Activated T-helper 2 cell treated with anti-CD3 and anti-CD28 coated beads, Interferon-gamma antibody, Interleukin-2, Interleukin-4, amounts not matched to agents 10 μg/mL and 5 μg/mL and 100 μg/mL, durations not matched to agents 14 hours and 24 hours and 36 hours (primary cell): ENCODE results near the gene FGFR2. TPM values are rescaled to one million over a fixed set of nuclear protein-coding genes. Genes with fewer than 3 reads are reported as not detected.

ENCODE experiments used
- DNase-seq: peaks from one replicate; pipeline ENCODE4 v3.0.0; 2021; ENCODE audit warnings: low spot score
- H3K27ac Mint-ChIP-seq: one replicate; pipeline ENCODE4 v1.8.0; 2021; ENCODE audit warnings: mixed read lengths
- H3K27me3 Mint-ChIP-seq: one replicate; pipeline ENCODE4 v1.8.0; 2021; ENCODE audit warnings: low read depth, mixed read lengths
- H3K36me3 Mint-ChIP-seq: one replicate; pipeline ENCODE4 v1.8.0; 2021; ENCODE audit warnings: low read depth, mixed read lengths
- H3K4me1 Mint-ChIP-seq: one replicate; pipeline ENCODE4 v1.8.0; 2021; ENCODE audit warnings: low read depth, mixed read lengths
- H3K4me3 Mint-ChIP-seq: one replicate; pipeline ENCODE4 v1.8.0; 2021; ENCODE audit warnings: low read depth, mild to moderate bottlenecking, moderate library complexity, mixed read lengths
- H3K9me3 Mint-ChIP-seq: one replicate; pipeline ENCODE4 v1.8.0; 2021; ENCODE audit warnings: mixed read lengths
- intact Hi-C: fragments of 100-400 bp; cut with micrococcal nuclease; formaldehyde crosslinking; loops from one replicate; pipeline ENCODE4 v1.15.1; 2023
- total RNA-seq: library from RNA; stranded (reverse); gene quantifications from 2 replicates; pipeline ENCODE4 v1.2.3, GENCODE V29; 2022

FGFR2 gene
- total RNA-seq, 1 donor from 2014 or later, result not detected

DNA sequence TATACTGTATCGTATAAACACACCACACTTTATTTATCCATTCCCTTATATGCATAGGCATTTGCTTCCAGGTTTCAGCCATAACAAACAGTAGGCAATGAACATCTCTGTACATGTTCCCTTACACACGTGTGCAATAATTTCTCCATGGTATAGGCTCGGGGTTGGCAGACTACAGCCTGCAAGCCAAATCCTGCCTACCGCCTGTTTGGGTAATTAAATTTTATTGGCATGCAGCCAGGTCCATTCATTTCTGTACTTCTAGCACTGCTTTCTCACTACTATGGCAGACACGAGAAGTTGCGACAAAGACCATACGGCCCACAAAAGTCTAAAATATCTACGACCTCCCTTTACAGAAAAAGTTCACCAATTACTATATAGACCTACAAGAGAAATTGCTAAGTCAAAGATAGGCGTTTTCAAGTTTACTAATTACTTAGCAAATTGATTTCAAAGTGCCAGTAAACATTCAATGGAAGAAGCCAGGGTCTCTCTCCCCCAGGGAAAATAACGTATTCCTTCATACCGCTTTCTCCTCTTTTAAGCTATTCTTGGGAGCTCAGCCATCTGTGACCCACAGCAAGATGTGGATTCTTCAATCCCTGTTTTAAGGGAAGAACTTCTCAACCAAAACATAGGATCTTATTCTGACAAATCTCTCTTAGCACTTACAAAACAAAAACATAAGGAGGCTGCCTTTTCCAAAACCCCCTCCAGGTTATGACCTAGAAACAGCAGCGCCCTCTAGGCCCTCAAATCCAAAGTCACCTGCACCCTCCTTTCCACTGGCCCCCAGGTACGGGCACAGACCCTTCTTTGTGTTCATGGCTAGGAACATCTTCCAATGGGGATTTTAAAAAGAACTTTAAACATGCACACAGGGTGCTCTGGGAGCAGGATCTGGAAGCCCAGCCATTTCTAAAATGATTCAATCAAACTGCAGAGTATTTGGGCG lies 100.5 kb downstream of the FGFR2 start:
- no peak overlapping the region for H3K4me3 Mint-ChIP-seq
- no peak for DNase-seq
- H3K36me3 Mint-ChIP-seq, result no peaks in the 10 kb centered on the region
- no peak overlapping the region for H3K27ac Mint-ChIP-seq
- H3K27me3 Mint-ChIP-seq, result no peaks in the 10 kb centered on the region
- intact Hi-C loops, result no loop called here
- H3K9me3 Mint-ChIP-seq, result no peaks in the 10 kb centered on the region
- H3K4me1 Mint-ChIP-seq, result no peaks in the 10 kb centered on the region

DNA sequence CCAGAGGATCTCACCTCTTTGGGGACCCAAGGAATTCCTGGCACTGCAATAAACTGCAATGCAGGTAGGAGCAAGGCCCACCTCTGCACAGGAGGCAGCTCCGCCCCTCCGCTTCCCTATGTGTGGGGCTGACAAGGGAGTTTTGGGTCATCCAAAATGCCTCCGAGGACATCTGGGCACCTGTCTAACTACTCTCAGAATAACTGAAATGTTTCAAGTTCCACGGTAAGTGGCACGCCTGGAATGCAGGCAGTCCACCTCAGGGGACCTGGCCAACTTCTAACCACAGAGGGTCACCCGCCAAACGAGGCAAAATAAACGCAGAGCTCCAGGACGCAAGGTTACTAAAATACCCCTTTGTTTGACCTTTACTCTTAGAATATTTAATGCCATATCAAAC lies 102.5 kb downstream of the FGFR2 start:
- intact Hi-C loops, result no loop called here
- H3K27me3 Mint-ChIP-seq, result no peaks in the 10 kb centered on the region
- H3K36me3 Mint-ChIP-seq, result no peaks in the 10 kb centered on the region
- H3K27ac Mint-ChIP-seq, result no peak overlapping the region
- no peak for DNase-seq
- H3K4me3 Mint-ChIP-seq, result no peak overlapping the region
- no peaks in the 10 kb centered on the region for H3K9me3 Mint-ChIP-seq
- no peaks in the 10 kb centered on the region for H3K4me1 Mint-ChIP-seq

DNA sequence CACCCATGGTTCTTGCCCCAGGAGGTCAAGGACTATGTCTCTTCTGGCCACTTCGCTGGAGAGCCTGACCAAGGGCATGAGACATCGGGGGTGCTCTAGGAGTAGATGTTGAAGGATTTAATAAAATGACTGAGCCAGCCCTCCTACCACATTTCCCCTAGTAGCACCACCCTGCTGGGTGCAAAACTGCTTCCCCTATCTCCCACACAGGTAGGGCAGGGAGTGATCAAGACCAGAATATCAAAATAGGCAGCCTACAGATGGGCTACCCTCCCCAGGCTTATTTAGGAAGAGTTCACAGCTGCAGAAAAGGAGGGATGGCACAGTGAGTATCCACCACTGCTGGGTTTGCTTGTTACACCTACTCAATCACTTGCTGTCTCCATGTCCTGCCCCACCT lies 103.9 kb downstream of the FGFR2 start:
- H3K27ac Mint-ChIP-seq, result no peak overlapping the region

DNA sequence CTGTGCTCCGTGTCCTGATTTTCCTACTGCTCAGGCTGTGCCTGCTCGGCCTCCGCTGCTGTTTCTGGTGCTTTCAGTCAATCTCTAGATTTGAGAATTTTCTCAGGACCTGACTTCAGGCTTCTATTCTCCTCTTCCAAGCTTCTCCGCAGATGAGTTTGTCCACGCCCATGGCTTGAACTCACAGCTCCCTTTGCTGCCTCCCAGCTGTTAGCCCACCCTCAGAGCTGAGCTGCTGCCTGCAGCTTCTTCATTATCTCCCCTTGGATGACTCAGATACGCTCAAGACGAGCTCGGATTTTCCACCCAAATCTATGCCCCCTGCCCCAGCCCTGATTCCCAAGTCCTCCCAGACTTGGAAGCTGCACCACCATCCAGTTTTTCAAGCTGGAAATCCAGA lies 104.7 kb downstream of the FGFR2 start:
- DNase-seq, result no peak
- intact Hi-C loops, result no loop called here
- H3K36me3 Mint-ChIP-seq, result no peaks in the 10 kb centered on the region
- H3K27me3 Mint-ChIP-seq, result no peaks in the 10 kb centered on the region
- H3K9me3 Mint-ChIP-seq, result no peaks in the 10 kb centered on the region
- H3K4me1 Mint-ChIP-seq, result no peaks in the 10 kb centered on the region
- H3K4me3 Mint-ChIP-seq, result no peak overlapping the region
- no peak overlapping the region for H3K27ac Mint-ChIP-seq

More for the DNA sequence above, 103.9 kb downstream of the FGFR2 start:
- H3K4me3 Mint-ChIP-seq, result no peak overlapping the region
- no peaks in the 10 kb centered on the region for H3K36me3 Mint-ChIP-seq
- DNase-seq, result no peak
- H3K27me3 Mint-ChIP-seq, result no peaks in the 10 kb centered on the region
- H3K4me1 Mint-ChIP-seq, result no peaks in the 10 kb centered on the region
- intact Hi-C loops, result no loop called here
- no peaks in the 10 kb centered on the region for H3K9me3 Mint-ChIP-seq

DNA sequence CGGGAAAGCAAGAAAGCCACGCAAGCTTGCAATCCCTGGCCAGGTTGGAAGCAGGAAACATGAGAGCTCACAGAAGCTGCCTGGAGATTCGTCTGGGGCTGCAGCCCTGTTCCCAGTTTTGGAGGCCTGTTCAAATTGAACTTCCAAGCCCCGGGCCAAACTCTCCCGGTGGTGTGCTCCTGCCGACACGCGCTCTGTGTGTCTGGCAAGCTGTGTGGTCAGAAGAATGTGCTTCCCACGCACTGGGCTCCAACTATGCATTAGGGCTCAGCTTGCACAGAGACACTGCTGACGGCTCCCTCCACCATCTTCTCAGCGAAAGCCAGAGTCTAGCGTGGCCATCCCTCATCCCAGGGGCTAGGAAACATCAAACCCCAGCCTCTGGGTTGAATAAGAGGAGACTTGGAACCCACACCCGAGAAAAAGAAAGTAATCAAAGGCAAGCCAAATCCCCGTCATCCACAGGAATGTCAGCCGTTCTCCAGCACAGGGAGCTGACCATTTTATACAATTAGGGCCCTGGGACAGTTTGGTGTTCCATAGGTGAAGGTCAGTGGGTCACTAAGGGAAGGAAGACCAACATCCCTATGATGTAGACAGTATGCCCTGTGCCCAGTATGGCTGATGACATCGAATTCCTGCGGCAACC lies 107.2 kb downstream of the FGFR2 start:
- Mint-ChIP-seq H3K9me3 (no peaks in the 10 kb centered on the region), H3K4me1 (no peaks in the 10 kb centered on the region), H3K27ac (no peak overlapping the region), H3K36me3 (no peaks in the 10 kb centered on the region), H3K4me3 (no peak overlapping the region), H3K27me3 (no peaks in the 10 kb centered on the region)
- intact Hi-C loops, result no loop called here
- DNase-seq, result no peak

DNA sequence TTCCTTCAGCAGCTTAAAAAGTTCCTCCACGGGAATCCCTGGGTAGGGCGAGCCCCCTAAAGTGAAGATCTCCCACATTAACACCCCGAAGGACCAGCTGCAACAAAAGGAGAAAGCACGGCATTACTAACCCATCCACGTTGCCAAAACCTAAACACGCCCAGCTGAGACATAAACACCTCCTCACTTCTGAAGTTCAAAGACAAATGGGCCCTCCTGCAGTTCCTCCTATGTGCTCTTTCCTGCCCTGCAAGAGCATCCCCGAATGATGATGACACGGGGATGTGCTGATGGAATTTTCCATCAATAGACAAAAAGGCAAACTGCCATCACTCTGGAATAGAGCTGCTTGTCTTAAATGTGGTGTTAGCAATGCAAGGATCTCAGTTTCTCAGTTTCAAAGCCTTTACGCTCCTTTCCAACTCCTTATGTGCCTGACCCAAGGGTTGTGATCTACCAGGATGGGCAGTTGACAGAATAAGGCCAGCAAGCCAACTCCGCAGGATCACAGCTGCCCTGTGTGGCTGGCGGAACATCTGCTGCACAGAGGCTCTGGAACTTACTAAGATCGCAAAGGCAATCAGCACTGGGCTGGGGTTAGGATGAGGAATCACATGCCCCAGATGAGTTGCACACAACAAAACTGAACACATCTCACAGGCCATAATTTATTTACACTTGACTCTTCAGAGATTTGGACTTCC lies 112.7 kb downstream of the FGFR2 start:
- DNase-seq, result no peak
- H3K9me3 Mint-ChIP-seq, result no peaks in the 10 kb centered on the region
- no peak overlapping the region for H3K27ac Mint-ChIP-seq
- H3K27me3 Mint-ChIP-seq, result no peaks in the 10 kb centered on the region
- intact Hi-C loops, result no loop called here
- H3K36me3 Mint-ChIP-seq, result no peaks in the 10 kb centered on the region
- no peak overlapping the region for H3K4me3 Mint-ChIP-seq
- H3K4me1 Mint-ChIP-seq, result no peaks in the 10 kb centered on the region

DNA sequence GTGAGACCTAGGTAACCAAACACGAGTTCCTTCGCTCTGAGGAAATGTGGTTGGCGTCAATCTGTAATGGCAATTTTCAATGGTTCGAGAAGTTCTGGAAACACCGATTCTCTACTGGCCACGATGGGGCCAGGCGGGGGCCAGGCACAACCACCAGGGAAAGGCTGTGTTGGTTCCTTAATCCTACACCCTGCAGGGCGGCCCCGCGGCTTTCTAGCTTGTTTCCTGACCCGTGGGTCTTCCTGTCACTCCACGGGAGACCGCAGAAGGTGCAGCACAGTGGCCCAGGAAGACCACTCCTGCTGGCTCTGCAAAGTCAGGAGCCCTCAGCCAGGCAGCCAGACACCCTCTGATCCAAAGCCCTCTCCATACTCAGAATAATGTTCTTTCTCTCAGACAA lies 113.4 kb downstream of the FGFR2 start:
- Mint-ChIP-seq H3K27ac (no peak overlapping the region), H3K4me3 (no peak overlapping the region), H3K4me1 (no peaks in the 10 kb centered on the region), H3K27me3 (no peaks in the 10 kb centered on the region), H3K36me3 (no peaks in the 10 kb centered on the region), H3K9me3 (no peaks in the 10 kb centered on the region)
- intact Hi-C loops, result no loop called here
- no peak for DNase-seq

DNA sequence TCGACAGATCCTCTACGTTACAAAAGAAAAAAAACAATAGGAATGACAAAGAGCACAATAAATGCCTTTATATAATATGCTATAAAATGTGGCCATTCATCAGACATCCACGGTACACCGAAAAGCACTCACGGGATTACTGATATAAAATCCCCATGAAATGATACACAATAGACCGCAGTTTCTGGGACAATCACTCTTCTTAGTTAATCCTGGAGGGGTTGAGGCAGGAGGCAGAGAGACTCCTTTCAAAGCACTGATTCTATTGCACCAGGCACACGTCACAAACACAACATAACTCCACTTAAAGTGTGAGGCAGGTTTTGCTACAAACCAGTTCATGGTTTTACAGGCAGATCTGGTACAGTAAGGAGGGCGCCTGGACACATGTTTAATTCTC lies 113.8 kb downstream of the FGFR2 start:
- Mint-ChIP-seq H3K27ac (no peak overlapping the region), H3K4me1 (no peaks in the 10 kb centered on the region), H3K4me3 (no peak overlapping the region), H3K36me3 (no peaks in the 10 kb centered on the region), H3K27me3 (no peaks in the 10 kb centered on the region), H3K9me3 (no peaks in the 10 kb centered on the region)
- intact Hi-C loops, result no loop called here
- DNase-seq, result no peak

DNA sequence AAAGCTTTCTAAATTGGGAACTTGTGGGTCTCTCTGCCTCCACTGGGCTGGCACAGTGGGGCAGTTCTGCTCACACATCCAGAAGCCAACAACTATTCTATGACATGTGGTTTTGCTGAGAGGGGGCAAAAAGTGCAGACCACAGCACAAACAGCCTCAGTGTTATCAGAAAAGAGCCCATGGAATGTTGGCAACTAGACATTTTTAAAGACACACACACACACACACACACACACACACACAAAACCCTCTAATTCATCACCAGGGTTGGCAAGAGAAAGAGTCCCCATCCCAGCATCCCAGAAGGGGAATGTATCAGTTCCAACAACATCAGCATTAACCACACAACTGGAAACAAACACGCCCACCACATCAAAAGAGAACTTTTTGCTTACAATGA lies 117.1 kb downstream of the FGFR2 start:
- no peaks in the 10 kb centered on the region for H3K27me3 Mint-ChIP-seq
- no peak for DNase-seq
- intact Hi-C loops, result no loop called here
- H3K9me3 Mint-ChIP-seq, result no peaks in the 10 kb centered on the region
- H3K27ac Mint-ChIP-seq, result no peak overlapping the region
- H3K4me3 Mint-ChIP-seq, result no peak overlapping the region
- no peaks in the 10 kb centered on the region for H3K36me3 Mint-ChIP-seq
- no peaks in the 10 kb centered on the region for H3K4me1 Mint-ChIP-seq

DNA sequence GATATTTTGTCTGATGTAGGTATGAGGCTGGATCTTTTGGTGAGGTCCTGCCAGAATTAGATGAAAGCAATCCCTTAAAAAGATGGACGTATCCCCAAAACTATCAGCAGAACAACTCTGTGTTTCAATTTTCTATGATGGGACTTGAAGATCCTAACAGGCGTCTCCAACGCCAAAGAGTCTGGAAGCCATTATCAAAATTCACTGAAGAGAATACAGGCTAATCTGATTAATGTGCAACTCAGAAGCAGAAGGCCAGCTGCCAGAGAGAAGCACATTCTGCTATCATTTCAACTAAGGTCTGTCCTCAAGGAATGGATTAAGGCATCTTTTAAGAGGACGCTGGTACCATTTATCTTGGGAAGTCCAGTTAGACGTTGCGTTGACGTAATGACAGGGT lies 119.7 kb downstream of the FGFR2 start:
- Mint-ChIP-seq H3K27ac (no peak overlapping the region), H3K9me3 (no peaks in the 10 kb centered on the region), H3K36me3 (no peaks in the 10 kb centered on the region), H3K4me1 (no peaks in the 10 kb centered on the region), H3K4me3 (no peak overlapping the region), H3K27me3 (no peaks in the 10 kb centered on the region)
- no peak for DNase-seq
- intact Hi-C loops, result no loop called here

DNA sequence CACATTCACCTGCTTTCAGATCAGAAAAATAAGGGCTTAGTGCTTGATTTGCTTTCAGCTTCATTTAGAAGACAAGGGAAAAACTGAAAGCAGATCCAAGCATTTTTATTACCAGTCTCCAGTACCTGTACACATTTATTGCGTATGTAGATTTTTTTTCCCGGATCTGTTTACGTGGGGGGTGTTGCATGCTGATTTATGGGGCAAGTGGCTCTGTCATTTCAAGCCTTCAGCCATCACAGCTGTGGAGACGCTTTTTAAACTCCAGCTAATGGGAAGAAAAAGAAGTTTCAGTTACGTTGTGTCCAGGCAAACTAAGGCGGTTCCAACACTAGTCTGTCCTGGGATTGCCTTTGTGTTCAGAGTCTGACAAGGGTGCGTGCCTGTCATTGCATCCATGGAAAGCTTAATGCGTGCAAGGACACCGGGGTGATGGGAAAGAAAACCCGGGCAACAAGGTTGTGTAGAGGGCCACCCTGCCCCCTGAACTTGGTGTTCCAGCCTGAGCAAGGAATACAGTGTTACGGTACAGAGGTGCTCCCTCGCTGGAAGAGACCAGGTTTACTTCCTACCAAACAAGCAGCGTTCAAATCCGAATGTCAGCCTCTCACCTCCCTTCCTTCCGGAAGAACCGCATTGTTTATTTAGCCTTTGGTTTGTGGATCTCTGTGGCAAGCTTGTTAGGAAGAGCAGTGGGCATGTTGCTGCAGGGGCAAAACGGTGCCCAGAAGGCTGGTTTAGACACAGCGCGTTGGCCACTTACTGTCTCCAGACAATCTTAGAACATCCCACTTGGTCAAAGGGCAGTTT lies 128.2 kb downstream of the FGFR2 start:
- Mint-ChIP-seq H3K27ac (no peak overlapping the region), H3K4me1 (no peaks in the 10 kb centered on the region), H3K27me3 (no peaks in the 10 kb centered on the region), H3K36me3 (no peaks in the 10 kb centered on the region), H3K9me3 (no peaks in the 10 kb centered on the region), H3K4me3 (no peak overlapping the region)
- intact Hi-C loops, result no loop called here
- no peak for DNase-seq

DNA sequence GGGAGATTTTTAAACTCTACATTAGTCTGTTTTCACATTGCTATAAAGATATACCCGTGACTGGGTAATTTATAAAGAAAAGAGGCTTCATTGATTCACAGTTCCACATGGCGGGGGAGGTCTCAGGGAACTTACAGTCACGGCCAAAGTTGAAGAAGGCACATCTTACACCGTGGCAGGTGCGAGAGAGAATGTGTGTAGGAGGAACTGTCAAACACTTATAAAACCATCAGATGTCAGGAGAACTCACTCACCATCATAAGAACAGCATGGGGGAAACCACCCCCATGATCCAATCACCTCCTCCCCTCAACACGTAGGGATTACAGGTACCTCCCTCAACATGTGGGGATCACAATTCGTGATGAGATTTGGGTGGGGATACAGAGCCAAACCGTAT lies 129.5 kb downstream of the FGFR2 start:
- no peak for DNase-seq
- Mint-ChIP-seq H3K9me3 (no peaks in the 10 kb centered on the region), H3K36me3 (no peaks in the 10 kb centered on the region), H3K4me3 (no peak overlapping the region), H3K4me1 (no peaks in the 10 kb centered on the region), H3K27ac (no peak overlapping the region), H3K27me3 (no peaks in the 10 kb centered on the region)
- intact Hi-C loops, result no loop called here
